Limb (tissue), 2 donors: ENCODE results near the gene PROX1.
A peak's percentile ranks its signal among the peaks of the same experiment; 100 is the strongest.

ENCODE experiments used
- DNase-seq, 2 donors: peaks; one replicate each; pipeline ENCODE4 v3.0.0-alpha.2; 2016; ENCODE audit errors: extremely low spot score in 2 of 2

Gene PROX1

GRCh38 chr1:213998785-213999184, 11.0 kb downstream of the PROX1 start:
- no peak for DNase-seq

- DNase-seq, result no peak
Measured at GRCh38 chr1:213999732-214000131, 12.0 kb downstream of the PROX1 start.

GRCh38 chr1:214002060-214002459, 14.3 kb downstream of the PROX1 start:
- DNase-seq, result no peak

- peak in 1 of 2 donors; percentile 82 for DNase-seq
Measured at GRCh38 chr1:214002472-214002871, 14.7 kb downstream of the PROX1 start.

- no peak for DNase-seq
Measured at GRCh38 chr1:214003233-214003632, 15.5 kb downstream of the PROX1 start.

GRCh38 chr1:214004014-214004413, 16.2 kb downstream of the PROX1 start:
- DNase-seq, result no peak

GRCh38 chr1:214004795-214005194, 17.0 kb downstream of the PROX1 start:
- DNase-seq, result no peak

- no peak for DNase-seq
Measured at GRCh38 chr1:214005708-214006107, 17.9 kb downstream of the PROX1 start.

- DNase-seq, result no peak
Measured at GRCh38 chr1:214006845-214007244, 19.1 kb downstream of the PROX1 start.

- DNase-seq, result no peak
Measured at GRCh38 chr1:214008347-214008746, 20.6 kb downstream of the PROX1 start.

- DNase-seq, result no peak
Measured at GRCh38 chr1:214008791-214009422, 21.1 kb downstream of the PROX1 start.

GRCh38 chr1:214009423-214010196, 21.8 kb downstream of the PROX1 start:
- no peak for DNase-seq

- no peak for DNase-seq
Measured at GRCh38 chr1:214010197-214010573, 22.4 kb downstream of the PROX1 start.

- no peak for DNase-seq
Measured at GRCh38 chr1:214010717-214011116, 22.9 kb downstream of the PROX1 start.

- DNase-seq, result no peak
Measured at GRCh38 chr1:214012418-214012817, 24.6 kb downstream of the PROX1 start.

GRCh38 chr1:214013614-214014377, 26.0 kb downstream of the PROX1 start:
- no peak for DNase-seq

GRCh38 chr1:214014730-214015129, 27.0 kb downstream of the PROX1 start:
- DNase-seq, result no peak

- DNase-seq, result no peak
Measured at GRCh38 chr1:214017191-214017982, 29.6 kb downstream of the PROX1 start.

- DNase-seq, result no peak
Measured at GRCh38 chr1:214018386-214019268, 30.9 kb downstream of the PROX1 start.

GRCh38 chr1:214019499-214019898, 31.7 kb downstream of the PROX1 start:
- no peak for DNase-seq

GRCh38 chr1:214021321-214021720, 33.5 kb downstream of the PROX1 start:
- DNase-seq, result no peak
